Neural progenitor cell (in vitro differentiated cells): ENCODE measurements around the gene ID1.
A peak's percentile ranks its signal among the peaks of the same experiment; 100 is the strongest.

ENCODE experiments used
- CTCF ChIP-seq: fragments of 200-600 bp; sonication (generic); IDR thresholded peaks from 2 replicates; pipeline ENCODE4 v1.5.1; 2017; ENCODE audit warnings: antibody characterized with exemption, mild to moderate bottlenecking
- EZH2 ChIP-seq: fragments of 200-600 bp; sonication (generic); IDR thresholded peaks from 2 replicates; pipeline ENCODE4 v1.6.1; 2017; ENCODE audit warnings: antibody characterized with exemption, mild to moderate bottlenecking, moderate library complexity
- EZH2phosphoT487 ChIP-seq: fragments of 200-600 bp; sonication (generic); IDR thresholded peaks from 2 replicates; pipeline ENCODE4 v1.6.1; 2017; ENCODE audit warnings: antibody characterized with exemption

GRCh38 chr20:31569163-31570020, 35.7 kb upstream of the ID1 start:
- TF ChIP-seq CTCF (peak; percentile 85), EZH2 (no peak), EZH2phosphoT487 (no peak)
